NOMO-1 treated with dmso at 0.1 percent for 144 hours (cell line): Measurements from ENCODE around the gene INSYN1.
"Not testable (repeated sequence)": the region's sequence is repeated elsewhere in the genome, so short reads cannot be mapped to it uniquely, and the experiment has no call there.

Source experiments
- DNase-seq: peaks from one replicate; lab custom pipeline; 2025; ENCODE audit not compliant: unreplicated experiment; lab: John Stamatoyannopoulos, UW

Gene INSYN1

DNA sequence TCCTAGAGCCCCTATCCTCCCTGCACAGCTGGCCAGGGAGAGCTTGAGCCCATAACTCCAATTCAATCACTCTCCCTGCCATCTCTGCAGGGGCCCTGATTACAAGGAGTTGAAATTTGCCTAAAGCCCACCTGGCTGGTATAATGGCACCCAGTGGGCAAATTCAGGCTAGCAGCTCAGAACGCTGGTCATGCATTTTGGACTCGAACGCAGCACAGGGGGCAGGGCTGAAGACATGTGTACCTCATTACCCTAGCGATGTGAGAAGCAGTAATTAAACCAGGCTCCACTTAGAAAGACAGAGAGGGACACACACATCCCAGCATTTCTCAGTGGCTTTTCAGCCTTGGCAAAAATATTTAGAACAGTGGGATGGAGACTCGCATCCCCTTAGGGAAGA, 3.2 kb downstream of the INSYN1 start:
- DNase-seq, result no peak

- no peak for DNase-seq
Observed at GRCh38 chr15:73749533-73749932, 3.6 kb downstream of the INSYN1 start.

- no peak for DNase-seq
Observed at GRCh38 chr15:73748730-73749129, 4.4 kb downstream of the INSYN1 start.

DNA sequence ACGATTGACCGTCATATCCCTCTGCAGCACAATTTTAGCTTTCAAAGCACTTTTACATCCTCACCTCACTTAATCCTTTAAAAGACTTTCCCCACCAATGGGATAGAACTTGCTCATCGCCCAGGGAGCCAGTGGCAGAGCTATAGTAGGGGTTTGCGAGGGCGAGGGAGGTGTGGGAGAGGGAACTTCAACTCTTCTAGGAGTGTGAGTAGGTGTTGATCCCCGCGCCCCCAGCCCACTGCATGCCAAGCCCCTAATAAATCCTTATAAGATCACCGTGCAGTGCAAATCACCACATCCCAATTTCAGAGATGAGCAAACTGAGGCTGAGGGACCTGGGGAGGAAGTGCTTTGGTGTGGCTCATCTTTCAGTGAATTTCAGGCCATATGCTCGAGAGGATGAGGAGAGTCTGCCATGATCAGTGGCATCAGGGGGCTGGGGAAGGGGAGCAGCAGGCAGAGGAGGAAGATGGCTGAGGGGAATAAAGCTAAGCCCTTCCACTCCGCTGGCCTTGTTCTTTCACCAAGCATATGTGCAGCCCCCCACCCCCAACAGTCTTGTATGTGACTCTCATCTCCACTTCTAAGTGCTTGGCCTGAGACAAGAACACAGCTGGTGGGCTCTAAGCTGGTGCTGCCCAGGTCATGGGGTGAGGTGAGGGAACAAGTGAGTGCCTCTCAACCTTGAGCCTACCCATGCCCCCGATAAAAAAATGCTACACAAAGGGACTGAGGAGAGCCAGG, 5.1 kb downstream of the INSYN1 start:
- no peak for DNase-seq

DNA sequence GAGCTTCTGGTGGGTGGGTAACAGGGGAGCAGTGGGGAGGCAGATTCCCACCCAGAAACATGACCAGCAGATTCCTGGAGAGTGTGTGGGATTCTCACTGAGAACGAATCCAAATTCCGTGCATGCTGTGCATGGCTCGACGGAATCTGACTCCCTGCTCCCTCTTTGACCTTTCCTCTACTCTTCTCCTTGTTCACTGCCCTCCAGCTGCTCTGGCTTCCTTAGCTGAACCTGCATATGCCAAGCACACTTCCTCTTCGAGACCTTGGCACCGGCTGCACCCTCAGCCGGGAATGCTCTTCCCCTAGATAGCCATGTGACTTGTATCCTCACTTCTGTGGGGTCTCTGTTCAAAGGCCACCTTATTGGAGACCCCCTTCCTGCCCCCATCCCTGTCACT, 6.3 kb downstream of the INSYN1 start:
- DNase-seq, result no peak

DNA sequence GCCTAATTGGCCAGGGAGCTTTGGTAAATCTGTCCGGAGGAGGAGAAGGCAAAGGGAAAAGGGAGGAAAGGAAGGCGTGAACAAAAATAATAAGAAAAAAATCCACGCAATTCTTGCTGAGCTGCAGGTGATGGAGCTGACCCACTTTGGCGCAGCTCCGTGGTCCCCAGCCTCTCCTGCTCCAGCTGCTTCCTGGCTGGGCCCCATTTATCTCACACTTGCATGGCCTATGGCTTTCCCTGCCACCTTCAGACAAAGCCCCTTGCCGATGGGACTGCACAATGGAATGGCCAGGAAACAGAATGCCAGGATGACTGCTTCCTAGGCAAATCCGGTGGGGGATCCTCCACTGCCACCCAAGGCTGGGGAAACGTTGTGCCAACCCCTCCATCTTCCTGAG, 6.9 kb downstream of the INSYN1 start:
- no peak for DNase-seq

DNA sequence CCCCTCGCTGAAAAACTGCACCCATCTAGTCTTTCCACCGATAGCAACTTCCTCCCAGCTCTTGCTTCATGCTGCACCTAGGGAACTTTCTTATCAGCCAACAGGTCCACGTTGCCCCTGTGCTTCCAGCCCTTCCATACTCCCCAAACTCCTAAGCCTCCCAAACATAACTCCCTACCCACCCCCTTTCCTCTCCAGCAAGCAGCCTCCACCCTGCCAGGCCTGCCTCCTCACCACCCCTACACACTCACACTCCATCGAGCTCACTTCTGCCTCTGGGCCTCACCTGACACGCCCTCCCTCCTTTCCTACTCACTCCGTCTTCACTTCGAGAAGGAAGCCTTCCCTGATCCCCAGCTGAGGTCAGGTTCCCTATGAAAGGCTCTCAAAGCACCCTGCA, 8.1 kb downstream of the INSYN1 start:
- no peak for DNase-seq

- no peak for DNase-seq
Observed at GRCh38 chr15:73744293-73744692, 8.9 kb downstream of the INSYN1 start.

GRCh38 chr15:73741321-73741836, 11.8 kb downstream of the INSYN1 start:
- DNase-seq, result no peak

DNA sequence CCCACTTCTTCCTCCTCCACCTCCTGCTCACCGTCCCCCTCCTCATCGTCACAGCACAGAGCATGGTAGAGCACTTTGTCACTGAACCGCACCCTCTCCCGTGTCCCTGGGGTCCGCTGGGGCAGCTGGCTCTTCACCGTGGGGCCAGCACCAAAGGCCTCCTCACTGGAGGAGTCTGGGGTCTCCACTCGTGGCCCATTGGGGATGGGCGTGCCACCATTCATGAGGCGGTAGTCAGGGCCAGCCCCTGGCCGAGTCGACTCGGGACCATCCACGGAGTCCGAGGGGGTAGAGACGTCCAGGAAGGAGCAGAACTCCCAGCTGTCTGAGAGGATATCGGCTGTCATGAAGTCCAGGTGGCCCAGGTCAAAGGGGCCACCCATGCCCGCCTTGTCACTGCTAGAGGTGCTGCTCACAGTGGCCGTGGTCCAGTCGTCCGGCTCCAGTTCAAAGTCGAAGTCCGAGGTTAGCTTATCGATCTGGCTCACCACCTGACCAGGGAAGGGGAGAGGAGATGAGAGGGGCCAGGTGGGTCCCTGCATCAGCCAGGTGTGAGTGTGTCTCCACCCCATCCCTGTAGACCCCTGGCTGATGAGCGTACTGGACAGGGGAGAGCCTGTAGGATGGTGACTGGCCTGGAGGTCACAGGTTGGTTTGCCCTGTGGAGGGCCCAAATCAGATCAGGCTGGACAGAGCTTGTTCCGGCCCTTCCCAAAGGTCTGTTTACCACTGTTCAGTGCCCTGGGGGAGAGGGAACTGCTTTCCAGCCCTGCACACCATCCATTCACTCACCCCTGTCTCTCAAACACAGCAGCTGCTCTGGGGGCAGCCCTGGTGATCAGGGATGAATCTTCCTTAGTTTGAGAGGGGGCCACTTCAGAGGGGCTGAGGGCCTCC, 12.8 kb downstream of the INSYN1 start:
- DNase-seq, result no peak

DNA sequence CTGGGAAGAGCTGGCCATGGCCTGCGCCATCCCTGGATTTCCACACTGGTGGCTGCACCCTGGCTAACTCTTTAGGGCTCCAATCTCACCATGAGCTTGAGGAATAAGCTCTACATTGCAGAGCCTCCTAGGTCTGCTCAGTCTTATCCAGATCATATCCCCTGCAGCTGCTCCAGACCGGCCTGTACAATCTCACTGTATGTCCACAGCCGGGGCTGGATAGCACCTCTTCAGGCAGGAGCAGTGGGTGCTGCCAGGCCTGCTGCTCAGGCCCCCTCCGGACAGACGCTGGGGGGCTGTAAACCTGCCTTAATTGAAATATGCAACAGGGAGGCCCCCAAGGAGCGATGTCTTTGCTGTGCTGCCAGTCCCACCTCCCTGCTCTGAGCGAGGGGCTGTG, 15.6 kb downstream of the INSYN1 start:
- DNase-seq, result no peak

GRCh38 chr15:73732930-73733329, 20.2 kb downstream of the INSYN1 start:
- no peak for DNase-seq

- DNase-seq, result not testable (repeated sequence)
Observed at GRCh38 chr15:73732051-73732450, 21.1 kb downstream of the INSYN1 start.

DNA sequence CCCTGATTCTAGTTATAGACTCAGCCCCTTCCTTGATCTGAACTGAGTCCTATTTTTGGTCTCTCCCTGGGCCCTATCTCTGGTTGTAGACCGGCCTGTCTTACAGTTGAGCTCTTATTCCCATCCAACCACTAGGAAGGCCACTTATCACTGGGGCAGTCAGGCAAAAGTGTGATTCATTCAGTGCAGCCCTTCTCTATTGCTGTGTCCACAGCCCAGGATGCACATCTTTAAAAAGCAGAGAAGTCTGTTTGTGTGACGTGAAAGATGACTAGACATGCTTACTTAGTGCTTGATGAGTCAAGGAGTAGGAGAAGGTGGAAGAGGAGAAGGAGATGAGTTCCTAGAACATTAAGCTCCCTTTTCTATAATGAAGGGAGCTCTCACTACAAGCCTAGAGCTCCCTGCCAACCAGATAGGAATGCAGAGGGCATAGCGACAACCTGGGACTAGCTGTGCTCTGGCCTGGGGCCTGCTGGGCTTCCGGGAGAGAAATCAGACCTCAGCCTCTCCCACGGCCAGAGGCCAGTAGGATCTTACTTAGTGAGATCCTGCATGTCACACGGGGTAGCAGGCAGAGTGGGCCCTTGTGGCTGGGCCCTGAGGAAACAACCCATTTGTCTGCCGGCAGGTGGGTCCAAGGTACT, 25.7 kb downstream of the INSYN1 start:
- DNase-seq, result no peak

DNA sequence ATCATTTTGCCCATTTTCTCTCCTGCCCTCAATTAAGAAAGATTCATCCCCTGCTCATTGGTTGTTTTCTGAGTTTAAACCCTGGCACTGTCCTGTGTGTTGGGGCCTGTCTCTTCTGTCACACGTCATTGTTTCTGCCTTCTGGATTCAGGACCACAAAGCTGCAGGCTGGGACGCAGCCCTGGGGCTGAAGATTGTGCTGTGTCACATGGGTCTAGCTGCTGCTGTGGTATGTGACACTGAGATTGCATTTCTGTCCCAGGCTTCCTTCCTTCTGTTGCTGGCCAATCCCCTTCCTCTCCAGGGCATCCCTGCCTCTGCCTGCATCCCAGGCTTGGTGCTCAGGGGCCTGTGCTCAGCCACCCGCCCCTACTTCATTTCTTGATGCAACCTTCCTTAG, 28.9 kb downstream of the INSYN1 start:
- DNase-seq, result no peak

DNA sequence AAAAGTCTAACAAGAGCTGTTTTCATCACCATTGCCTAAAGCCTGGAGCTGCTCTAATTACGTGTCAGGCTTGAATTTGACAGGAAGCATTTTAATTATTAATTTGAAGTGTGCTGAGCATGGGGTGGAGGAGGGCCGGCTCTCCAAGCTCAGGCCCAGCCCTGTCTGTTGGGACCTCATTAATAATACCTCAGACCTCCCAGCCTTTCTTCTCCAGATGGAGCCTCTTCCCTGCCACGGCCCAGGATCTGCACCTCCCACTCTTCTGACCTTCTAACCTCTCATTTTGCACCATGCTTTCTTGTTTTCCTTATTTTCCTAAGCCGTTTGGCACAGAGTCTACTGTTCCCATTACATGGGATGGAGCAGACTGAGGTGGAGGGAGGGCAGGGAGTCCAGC, 30.0 kb downstream of the INSYN1 start:
- DNase-seq, result no peak

DNA sequence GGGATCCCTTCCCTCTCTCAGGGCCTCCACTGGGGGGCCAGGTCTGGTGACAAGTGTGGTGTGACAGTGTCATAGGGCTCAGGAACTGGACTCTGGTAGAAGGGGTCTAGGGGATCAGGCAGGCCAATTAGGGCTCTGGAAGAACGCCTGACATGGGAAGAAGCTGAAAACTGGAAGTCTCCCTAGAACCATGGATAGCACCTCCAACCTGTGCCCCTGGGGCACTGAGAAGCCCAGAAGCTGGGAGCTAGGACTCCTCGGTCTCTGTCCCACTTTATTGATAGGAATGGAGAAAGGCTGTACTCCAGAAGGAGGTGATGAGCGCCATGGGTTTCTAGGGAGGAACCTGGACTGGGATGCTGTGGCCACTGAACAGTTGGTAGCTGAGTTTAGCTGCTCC, 30.7 kb downstream of the INSYN1 start:
- no peak for DNase-seq

GRCh38 chr15:73718694-73719093, 34.5 kb downstream of the INSYN1 start:
- no peak for DNase-seq

GRCh38 chr15:73717802-73718201, 35.3 kb downstream of the INSYN1 start:
- DNase-seq, result no peak

DNA sequence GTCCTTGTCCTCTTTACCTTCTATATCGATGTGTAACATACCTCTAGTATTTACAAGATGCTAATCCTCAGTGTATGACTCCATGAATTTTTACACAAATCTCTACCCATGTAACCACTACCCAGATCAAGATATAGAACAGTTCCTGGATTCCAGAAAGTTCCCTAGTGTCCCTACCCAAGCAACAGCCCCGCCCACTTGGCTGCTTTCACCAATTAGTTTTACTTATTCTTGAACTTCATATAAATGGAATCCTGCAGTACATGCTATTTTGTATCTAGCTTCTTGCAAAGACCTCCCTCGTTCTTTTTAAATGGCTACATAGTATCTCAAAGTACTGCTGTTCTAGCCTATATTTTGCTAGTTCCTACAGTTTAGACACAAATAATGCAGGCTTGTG, 35.9 kb downstream of the INSYN1 start:
- DNase-seq, result no peak

GRCh38 chr15:73716417-73716816, 36.7 kb downstream of the INSYN1 start:
- no peak for DNase-seq

DNA sequence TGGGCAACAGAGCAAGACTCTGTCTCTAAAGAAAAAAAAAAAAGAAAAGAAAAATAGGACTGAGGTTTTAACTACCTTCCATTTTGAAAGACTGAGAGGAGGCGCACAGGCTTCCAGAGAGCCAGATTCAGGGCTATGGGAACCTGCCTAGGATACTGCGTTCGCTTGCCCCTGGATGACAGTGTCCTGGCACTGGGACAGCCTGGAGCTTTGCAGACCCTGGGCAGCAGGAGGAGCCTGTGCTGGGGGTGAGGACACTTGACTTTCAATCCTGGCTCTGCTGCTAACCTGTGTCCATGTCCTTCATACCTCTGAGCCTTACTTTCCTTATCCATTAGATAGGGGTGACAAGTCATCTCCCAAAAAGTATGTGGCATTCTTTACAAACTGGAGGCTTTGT, 37.7 kb downstream of the INSYN1 start:
- DNase-seq, result no peak
